ENCODE data around the gene DNAJC6.
"Not testable (repeated sequence)": the region's sequence is repeated elsewhere in the genome, so short reads cannot be mapped to it uniquely, and the experiment has no call there.

The DNAJC6 gene

GRCh38 chr1:65309304-65310077, at the start of gene DNAJC6:
Gene DNAJC6, plus strand, starts transcription at chr1:65309543. Its CDS starts 203 bp downstream, at chr1:65309746.
- peak; percentile 94 for DNase-seq

DNA sequence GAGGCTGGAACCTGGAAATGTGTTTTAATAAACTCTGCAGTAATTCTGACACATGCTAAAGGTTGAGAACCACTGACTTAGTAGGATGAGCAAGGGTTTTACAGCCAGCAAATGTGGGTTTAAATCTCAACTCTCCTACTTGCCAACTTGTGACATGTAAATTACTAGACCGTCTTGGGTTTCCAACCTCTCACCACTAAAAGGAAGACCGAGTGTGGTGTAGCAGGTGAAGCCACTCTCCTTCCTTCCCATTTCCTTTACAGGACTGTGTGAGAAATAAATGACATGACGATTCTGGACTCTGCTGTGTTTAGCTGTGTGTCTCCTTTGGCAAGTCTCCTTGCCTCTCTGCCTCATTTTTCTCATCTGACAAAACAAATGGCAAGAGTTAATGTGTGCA, 49.5 kb upstream of the DNAJC6 start:
- no peak for DNase-seq

DNA sequence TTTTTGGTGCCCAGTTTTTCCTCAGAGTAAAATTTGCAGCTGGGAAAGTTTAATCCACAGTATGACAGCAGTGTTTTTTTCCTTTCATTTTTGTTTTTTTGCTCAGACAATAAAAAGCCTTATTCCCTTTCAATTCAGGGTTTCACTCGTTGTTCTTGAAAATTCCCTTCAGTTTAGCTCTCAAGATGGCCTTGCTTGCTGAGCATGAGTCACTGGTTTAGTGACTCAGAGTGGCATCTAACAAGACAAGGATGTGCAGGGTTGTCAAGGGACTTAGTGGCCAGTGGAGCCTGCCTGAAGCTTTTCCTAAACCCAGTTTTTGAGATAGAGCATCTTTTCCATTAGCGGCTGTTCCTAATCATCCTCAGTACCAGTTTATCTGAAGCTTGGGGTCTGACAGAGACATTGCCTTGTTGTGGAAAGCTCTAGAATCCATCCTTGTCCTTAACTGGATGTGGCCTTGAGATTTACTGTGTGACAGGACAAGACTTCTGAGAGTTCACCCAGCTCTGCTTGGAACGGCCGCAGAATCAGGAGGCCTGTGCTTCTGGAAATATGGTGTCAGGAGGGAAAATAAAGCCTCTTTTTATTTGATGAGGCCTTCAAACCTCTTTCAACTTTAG, 48.4 kb upstream of the DNAJC6 start:
- peak; percentile 28 for DNase-seq

- DNase-seq = no peak
These were observed 46.1 kb upstream of the DNAJC6 start for GRCh38 chr1:65263286-65263685.

- peak; percentile 91 for DNase-seq
These were observed 45.0 kb upstream of the DNAJC6 start for GRCh38 chr1:65264197-65264929.

DNA sequence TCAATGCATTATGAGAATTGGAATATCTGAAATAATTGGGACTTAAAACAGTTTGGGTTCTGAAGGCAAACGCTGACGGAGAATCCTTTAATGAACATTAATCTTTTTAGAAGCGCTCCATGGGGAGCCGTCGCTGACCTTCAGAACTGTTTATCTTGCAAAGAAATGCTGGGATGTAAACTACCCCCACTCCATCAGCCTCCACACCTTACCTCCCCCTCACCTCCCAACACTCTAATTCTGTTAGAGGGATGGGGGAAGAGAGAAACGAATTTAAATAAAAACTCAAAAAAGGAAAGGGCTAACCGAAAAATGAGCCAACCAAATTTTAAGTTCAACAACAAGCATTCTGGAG, 44.1 kb upstream of the DNAJC6 start:
- DNase-seq = peak; percentile 81

GRCh38 chr1:65265651-65266351, 43.5 kb upstream of the DNAJC6 start:
- DNase-seq = peak; percentile 90

- DNase-seq = no peak
These were observed 42.9 kb upstream of the DNAJC6 start for GRCh38 chr1:65266476-65266875.

GRCh38 chr1:65267271-65267670, 42.1 kb upstream of the DNAJC6 start:
- DNase-seq = no peak

DNA sequence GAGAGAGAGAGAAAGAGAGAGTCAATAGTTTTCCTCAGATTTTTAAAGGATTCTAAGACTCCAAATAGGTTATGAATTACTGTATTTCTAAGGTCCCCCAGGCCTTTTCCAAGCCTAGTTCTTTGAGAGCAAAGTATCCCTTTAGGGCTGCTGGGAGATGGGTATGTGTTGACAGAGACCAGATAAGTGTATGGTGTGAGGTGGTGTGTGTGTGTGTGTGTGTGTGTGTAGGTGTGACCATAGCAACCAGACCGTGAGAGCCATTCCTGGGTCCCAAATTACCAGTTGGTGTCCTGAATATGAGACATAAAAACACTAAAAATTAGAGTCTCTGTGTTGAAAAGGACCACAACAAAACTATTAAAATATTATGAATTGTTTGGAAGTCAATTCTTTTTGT, 41.7 kb upstream of the DNAJC6 start:
- peak; percentile 47 for DNase-seq

GRCh38 chr1:65269612-65270011, 39.7 kb upstream of the DNAJC6 start:
- DNase-seq = peak; percentile 49

- DNase-seq = peak; percentile 47
These were observed 33.0 kb upstream of the DNAJC6 start for GRCh38 chr1:65276197-65276939.

- DNase-seq = peak; percentile 48
These were observed 31.6 kb upstream of the DNAJC6 start for GRCh38 chr1:65277605-65278347.

DNA sequence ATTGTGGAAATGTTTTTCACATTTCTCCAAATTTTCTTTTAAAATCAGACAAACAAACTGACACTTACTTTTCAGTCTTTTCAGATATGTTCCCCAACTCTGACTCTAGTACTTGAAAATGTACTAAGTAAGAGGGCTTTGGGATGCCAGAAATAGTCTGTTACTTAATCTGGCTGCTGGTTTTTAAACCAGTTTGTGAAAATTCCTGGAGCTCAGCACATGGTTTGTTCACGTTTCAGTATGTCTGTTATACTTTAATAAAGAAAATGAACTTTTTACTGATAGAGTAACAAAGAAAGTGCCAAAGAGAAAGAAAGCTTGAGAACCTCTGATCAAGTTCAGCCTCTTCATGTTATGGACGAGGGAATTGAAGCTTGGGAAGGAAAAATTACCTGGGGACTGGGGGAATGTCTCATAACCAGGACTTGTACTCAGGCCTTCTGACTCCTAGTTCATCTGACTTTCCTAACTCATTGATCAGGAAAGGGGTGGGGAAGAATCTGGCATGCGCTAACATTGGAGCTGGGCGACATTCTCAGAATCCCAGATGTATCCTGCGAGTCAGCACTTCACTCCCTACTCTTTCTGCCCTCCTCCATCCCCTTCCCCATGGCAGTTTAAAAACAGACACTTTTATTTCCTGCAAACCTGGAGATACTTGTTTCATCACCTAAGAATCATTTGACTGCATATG, 30.8 kb upstream of the DNAJC6 start:
- no peak for DNase-seq

- DNase-seq = no peak
These were observed 30.1 kb upstream of the DNAJC6 start for GRCh38 chr1:65279070-65279779.

DNA sequence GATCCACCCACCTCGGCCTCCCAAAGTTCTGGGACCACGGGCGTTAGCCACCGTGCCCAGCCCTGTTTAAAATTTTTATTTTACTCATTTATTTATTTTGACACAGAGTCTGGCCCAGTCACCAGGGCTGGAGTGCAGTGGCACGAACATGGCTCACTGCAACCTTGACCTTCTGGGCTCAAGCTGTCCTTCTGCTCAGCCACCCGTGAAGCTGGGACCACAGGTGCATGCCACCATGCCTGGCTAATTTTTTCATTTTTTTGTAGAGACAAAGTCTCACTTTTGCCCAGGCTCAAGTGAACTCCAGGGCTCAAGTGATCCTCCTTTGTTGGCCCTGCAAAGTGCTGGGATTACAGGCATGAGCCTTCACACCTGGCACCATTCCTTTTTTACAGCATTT, 27.5 kb upstream of the DNAJC6 start:
- peak; percentile 28 for DNase-seq

DNA sequence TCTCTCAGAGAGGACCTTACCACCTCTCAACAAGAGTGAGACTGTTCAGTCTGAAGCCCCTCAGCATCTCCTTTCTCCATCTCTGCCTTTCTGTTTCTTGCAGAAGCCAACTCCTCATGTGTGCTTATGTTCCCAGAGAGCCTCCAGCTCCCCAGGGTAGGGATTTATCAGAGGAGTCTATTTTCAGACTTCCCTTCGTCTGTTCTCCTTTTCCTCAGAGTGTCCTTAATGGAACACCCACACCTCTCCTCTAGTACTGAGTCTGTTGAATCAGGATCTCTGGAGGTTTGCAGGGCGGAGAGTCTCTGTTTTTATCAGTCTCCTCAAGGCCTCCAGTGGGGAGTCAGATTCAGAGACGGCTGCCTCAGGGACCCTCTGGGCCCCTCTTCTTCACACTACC, 25.1 kb upstream of the DNAJC6 start:
- DNase-seq = no peak

DNA sequence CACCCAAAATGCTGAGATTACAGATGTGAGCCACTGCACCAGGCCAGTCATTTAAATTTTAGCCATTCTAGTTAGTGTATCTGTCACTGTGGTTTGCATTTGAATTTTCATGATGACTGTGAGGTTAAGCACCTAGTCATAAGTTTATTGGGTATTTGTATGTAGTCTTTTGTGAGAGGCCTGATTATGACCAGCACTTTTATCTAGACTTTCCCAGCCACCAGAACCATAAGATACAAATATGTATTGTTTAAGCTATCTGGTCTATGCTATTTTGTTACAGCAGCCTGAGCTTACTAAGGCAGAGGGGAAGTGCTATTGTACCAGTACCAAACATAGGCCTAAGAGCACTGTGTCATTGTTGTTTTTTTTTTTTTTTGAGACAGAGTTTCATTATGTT, 19.9 kb upstream of the DNAJC6 start:
- DNase-seq = no peak

- not testable (repeated sequence) for DNase-seq
These were observed 17.5 kb upstream of the DNAJC6 start for GRCh38 chr1:65291818-65292217.

DNA sequence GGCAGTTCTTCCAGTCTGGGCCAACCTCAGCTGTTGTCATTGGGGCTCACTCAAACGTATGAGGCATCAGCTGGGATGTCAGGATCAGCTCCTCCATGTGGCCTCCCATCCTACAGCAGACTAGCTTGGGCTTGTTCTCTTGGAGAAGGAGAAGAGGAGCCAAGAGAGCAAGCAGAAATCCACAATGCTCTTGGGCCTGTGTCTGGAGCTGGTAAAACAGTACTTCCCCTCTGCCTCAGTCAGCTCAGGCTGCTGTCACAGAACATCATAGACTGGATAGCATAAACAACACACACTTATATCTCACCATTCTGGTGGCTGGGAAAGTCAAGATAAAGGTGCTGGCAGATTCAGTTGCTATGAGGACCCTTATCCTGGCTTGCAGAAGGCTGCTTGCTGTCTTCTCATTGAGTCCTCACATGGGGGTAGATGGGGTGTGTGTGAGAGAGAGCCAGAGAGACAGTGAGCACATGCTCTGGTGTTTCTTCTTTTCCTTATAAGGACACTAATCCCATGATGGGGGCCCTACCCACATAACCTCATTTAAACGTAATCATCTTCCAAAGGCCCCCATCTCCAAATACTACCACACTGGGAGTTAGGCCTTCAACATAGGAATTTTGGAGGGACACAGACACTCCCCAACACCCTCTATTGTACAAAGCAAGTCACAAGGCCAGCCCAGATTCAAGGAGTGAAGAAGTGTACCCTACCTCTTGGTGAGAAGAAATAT, 16.3 kb upstream of the DNAJC6 start:
- peak; percentile 44 for DNase-seq
